K562 (cell line): ENCODE data around the gene TPX2.

Experiments
- EZH2 ChIP-seq: IDR thresholded peaks from 2 replicates; pipeline ENCODE4 v1.6.1; 2012; ENCODE audit warnings: low read depth, mild to moderate bottlenecking, inconsistent platforms, low read length, borderline replicate concordance
- PCBP2 ChIP-seq: fragments of 200-400 bp; formaldehyde crosslinking; IDR thresholded peaks from 2 replicates; pipeline ENCODE4 v1.6.1; 2018; ENCODE audit warnings: low read length, low read depth, mild to moderate bottlenecking, moderate library complexity; ENCODE audit not compliant: poor library complexity, severe bottlenecking
- POLR2AphosphoS2 ChIP-seq: IDR thresholded peaks from 2 replicates; pipeline ENCODE4 v1.6.1; 2012; ENCODE audit warnings: low read length, improper control_type of control experiment
- RFX5 ChIP-seq: IDR thresholded peaks from 2 replicates; pipeline ENCODE4 v1.6.1; 2011; ENCODE audit warnings: low read depth, mild to moderate bottlenecking, improper control_type of control experiment, low read length
- TF ChIP-seq, protein P1 (sequence below), 2 experiments: fragments of 450-650 bp in 1 of 2; sonication (generic) in 1 of 2; formaldehyde crosslinking in 1 of 2; IDR thresholded peaks; 2 replicates each; pipeline versions ENCODE4 v1.7.1 to v1.9.0; 2016 to 2022; ENCODE audit warnings: inconsistent platforms in 1 of 2, mild to moderate bottlenecking in 1 of 2, missing genetic modification reagents in 1 of 2
- TF ChIP-seq, protein P2 (sequence below): sonication (generic); formaldehyde crosslinking; IDR thresholded peaks from 2 replicates; pipeline ENCODE4 v1.8.0; 2023; ENCODE audit warnings: mild to moderate bottlenecking, missing genetic modification reagents

DNA sequence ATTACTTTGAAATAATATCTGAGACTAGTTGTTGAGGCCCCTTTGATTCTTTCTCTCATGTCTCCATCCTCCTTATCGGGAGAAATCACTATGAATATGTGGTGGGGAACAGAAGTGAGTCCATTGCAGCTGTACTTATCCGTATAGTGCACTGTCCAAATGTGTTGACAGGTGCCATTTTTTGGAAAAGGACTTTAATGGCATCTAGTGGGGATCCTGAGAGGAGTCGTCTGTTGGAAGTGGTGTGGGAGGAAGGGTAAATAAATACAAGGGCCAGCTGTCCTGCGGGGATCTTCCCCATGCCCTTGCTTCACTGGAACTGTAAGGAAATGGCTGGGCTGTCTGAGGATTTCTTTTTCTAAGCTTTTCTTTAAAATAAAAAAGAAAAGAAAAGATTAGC, 19.4 kb downstream of the TPX2 start:
- TF ChIP-seq RFX5 (no peak), POLR2AphosphoS2 (no peak), EZH2 (no peak), PCBP2 (no peak)
- TF ChIP-seq, protein P1, sequence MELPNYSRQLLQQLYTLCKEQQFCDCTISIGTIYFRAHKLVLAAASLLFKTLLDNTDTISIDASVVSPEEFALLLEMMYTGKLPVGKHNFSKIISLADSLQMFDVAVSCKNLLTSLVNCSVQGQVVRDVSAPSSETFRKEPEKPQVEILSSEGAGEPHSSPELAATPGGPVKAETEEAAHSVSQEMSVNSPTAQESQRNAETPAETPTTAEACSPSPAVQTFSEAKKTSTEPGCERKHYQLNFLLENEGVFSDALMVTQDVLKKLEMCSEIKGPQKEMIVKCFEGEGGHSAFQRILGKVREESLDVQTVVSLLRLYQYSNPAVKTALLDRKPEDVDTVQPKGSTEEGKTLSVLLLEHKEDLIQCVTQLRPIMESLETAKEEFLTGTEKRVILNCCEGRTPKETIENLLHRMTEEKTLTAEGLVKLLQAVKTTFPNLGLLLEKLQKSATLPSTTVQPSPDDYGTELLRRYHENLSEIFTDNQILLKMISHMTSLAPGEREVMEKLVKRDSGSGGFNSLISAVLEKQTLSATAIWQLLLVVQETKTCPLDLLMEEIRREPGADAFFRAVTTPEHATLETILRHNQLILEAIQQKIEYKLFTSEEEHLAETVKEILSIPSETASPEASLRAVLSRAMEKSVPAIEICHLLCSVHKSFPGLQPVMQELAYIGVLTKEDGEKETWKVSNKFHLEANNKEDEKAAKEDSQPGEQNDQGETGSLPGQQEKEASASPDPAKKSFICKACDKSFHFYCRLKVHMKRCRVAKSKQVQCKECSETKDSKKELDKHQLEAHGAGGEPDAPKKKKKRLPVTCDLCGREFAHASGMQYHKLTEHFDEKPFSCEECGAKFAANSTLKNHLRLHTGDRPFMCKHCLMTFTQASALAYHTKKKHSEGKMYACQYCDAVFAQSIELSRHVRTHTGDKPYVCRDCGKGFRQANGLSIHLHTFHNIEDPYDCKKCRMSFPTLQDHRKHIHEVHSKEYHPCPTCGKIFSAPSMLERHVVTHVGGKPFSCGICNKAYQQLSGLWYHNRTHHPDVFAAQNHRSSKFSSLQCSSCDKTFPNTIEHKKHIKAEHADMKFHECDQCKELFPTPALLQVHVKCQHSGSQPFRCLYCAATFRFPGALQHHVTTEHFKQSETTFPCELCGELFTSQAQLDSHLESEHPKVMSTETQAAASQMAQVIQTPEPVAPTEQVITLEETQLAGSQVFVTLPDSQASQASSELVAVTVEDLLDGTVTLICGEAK (IDR thresholded peaks at IDR 0.05): no peak
- TF ChIP-seq, protein P1 (CRISPR knock-in tag; IDR thresholded peaks at IDR 0.05): no peak
- TF ChIP-seq, protein P2, sequence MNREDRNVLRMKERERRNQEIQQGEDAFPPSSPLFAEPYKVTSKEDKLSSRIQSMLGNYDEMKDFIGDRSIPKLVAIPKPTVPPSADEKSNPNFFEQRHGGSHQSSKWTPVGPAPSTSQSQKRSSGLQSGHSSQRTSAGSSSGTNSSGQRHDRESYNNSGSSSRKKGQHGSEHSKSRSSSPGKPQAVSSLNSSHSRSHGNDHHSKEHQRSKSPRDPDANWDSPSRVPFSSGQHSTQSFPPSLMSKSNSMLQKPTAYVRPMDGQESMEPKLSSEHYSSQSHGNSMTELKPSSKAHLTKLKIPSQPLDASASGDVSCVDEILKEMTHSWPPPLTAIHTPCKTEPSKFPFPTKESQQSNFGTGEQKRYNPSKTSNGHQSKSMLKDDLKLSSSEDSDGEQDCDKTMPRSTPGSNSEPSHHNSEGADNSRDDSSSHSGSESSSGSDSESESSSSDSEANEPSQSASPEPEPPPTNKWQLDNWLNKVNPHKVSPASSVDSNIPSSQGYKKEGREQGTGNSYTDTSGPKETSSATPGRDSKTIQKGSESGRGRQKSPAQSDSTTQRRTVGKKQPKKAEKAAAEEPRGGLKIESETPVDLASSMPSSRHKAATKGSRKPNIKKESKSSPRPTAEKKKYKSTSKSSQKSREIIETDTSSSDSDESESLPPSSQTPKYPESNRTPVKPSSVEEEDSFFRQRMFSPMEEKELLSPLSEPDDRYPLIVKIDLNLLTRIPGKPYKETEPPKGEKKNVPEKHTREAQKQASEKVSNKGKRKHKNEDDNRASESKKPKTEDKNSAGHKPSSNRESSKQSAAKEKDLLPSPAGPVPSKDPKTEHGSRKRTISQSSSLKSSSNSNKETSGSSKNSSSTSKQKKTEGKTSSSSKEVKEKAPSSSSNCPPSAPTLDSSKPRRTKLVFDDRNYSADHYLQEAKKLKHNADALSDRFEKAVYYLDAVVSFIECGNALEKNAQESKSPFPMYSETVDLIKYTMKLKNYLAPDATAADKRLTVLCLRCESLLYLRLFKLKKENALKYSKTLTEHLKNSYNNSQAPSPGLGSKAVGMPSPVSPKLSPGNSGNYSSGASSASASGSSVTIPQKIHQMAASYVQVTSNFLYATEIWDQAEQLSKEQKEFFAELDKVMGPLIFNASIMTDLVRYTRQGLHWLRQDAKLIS (CRISPR knock-in tag): no peak
